COLO668 (cell line): ENCODE data around the gene MEG3.

Source experiments
- DNase-seq: peaks from one replicate; lab custom pipeline; 2025; ENCODE audit not compliant: unreplicated experiment; lab: John Stamatoyannopoulos, UW

MEG3 gene

GRCh38 chr14:100893228-100893601 is 67.3 kb downstream of the MEG3 start:
- no peak for DNase-seq

GRCh38 chr14:100893760-100894159 is 67.8 kb downstream of the MEG3 start:
- DNase-seq: no peak

GRCh38 chr14:100894416-100894815 is 68.5 kb downstream of the MEG3 start:
- no peak for DNase-seq

GRCh38 chr14:100895411-100895810 is 69.5 kb downstream of the MEG3 start:
- DNase-seq: no peak

GRCh38 chr14:100896369-100897060 is 70.6 kb downstream of the MEG3 start:
- DNase-seq: no peak

GRCh38 chr14:100898465-100898864 is 72.5 kb downstream of the MEG3 start:
- no peak for DNase-seq

GRCh38 chr14:100898935-100899883 is 73.3 kb downstream of the MEG3 start:
- no peak for DNase-seq

GRCh38 chr14:100899884-100900771 is 74.2 kb downstream of the MEG3 start:
- no peak for DNase-seq

GRCh38 chr14:100900837-100901390 is 75.0 kb downstream of the MEG3 start:
- peak; percentile 29 for DNase-seq

- no peak for DNase-seq
These were observed 75.7 kb downstream of the MEG3 start for GRCh38 chr14:100901391-100902183.

GRCh38 chr14:100902295-100903133 is 76.6 kb downstream of the MEG3 start:
- no peak for DNase-seq

GRCh38 chr14:100903134-100903468 is 77.2 kb downstream of the MEG3 start:
- no peak for DNase-seq

- DNase-seq: no peak
These were observed 77.8 kb downstream of the MEG3 start, which contains the start of gene RTL1 for GRCh38 chr14:100903672-100904185. RTL1 (minus strand) TSS chr14:100903722; CDS start chr14:100884788, 18,934 bp downstream.

GRCh38 chr14:100904307-100905087 is 78.6 kb downstream of the MEG3 start:
- no peak for DNase-seq

- no peak for DNase-seq
These were observed 79.2 kb downstream of the MEG3 start for GRCh38 chr14:100905166-100905565.

GRCh38 chr14:100906420-100906819 is 80.5 kb downstream of the MEG3 start:
- no peak for DNase-seq

- DNase-seq: no peak
These were observed 81.3 kb downstream of the MEG3 start for GRCh38 chr14:100907240-100907639.

GRCh38 chr14:100909439-100909838 is 83.5 kb downstream of the MEG3 start:
- DNase-seq: no peak
